H1 (cell line): ENCODE results near the gene METRN. TPM values are rescaled to one million over a fixed set of nuclear protein-coding genes. Genes with fewer than 3 reads are reported as not detected.

Source experiments
- CTCF ChIA-PET: fragments of 300-600 bp; sonication (Branson Sonifier 250); formaldehyde crosslinking; loops from one replicate; lab custom pipeline; 2021; ENCODE audit not compliant: partially characterized antibody; lab: Charles Lee
- POLR2A ChIA-PET: fragments of 300-600 bp; sonication (Branson Sonifier 250); formaldehyde crosslinking; loops from one replicate; lab custom pipeline; 2021; ENCODE audit warnings: inconsistent platforms; ENCODE audit not compliant: partially characterized antibody; lab: Charles Lee
- DNase-seq, 2 experiments: peaks; one replicate each; pipeline versions ENCODE4 v3.0.0 to v3.0.0-alpha.2; 2010 to 2022; ENCODE audit warnings: low spot score in 2 of 2, low read depth in 1 of 2, mixed read lengths in 1 of 2
- FAIRE-seq: peaks from 2 replicates; lab custom pipeline; 2011; peaks lifted over from hg19 to GRCh38; lab: Jason Lieb, UNC
- H2AFZ ChIP-seq: 2 replicates; pipeline ENCODE4 v1.8.1; 2012; ENCODE audit warnings: low read length, inconsistent platforms
- H2AK5ac ChIP-seq: 2 replicates; pipeline ENCODE4 v1.6.1; 2013; ENCODE audit warnings: low read depth, low read length
- H2BK120ac ChIP-seq: replicated peaks from 2 replicates; pipeline ENCODE3; 2013; ENCODE audit warnings: low read depth, low read length, inconsistent platforms
- H2BK12ac ChIP-seq: 2 replicates; pipeline ENCODE4 v1.6.1; 2013; ENCODE audit warnings: low read depth, low read length
- H2BK15ac ChIP-seq: 2 replicates; pipeline ENCODE4 v1.6.1; 2013; ENCODE audit warnings: low read length
- H2BK20ac ChIP-seq: 2 replicates; pipeline ENCODE4 v1.6.1; 2013; ENCODE audit warnings: low read length
- H2BK5ac ChIP-seq: 2 replicates; pipeline ENCODE4 v1.6.1; 2013; ENCODE audit warnings: low read depth, low read length
- H3K14ac ChIP-seq: 2 replicates; pipeline ENCODE4 v1.6.1; 2013; ENCODE audit warnings: inconsistent platforms; ENCODE audit not compliant: insufficient read length
- H3K18ac ChIP-seq: 2 replicates; pipeline ENCODE4 v1.6.1; 2013; ENCODE audit warnings: low read length; ENCODE audit errors: extremely low read depth
- H3K23ac ChIP-seq: 2 replicates; pipeline ENCODE4 v1.6.1; 2013; ENCODE audit warnings: inconsistent platforms; ENCODE audit not compliant: insufficient read length
- H3K23me2 ChIP-seq: 2 replicates; pipeline ENCODE4 v1.6.1; 2013; ENCODE audit warnings: low read depth, low read length
- H3K27ac ChIP-seq: 2 replicates; pipeline ENCODE4 v1.6.1; 2011; ENCODE audit warnings: low read depth, low read length, inconsistent platforms
- H3K27me3 ChIP-seq, 4 experiments: replicated peaks in 1 of 4; 1 replicate in 1 of 4; 2 replicates in 3 of 4; pipeline versions ENCODE4 v1.6.1 to v1.8.1; 2011 to 2013; ENCODE audit warnings: low read length in 3 of 4, mild to moderate bottlenecking in 3 of 4, inconsistent platforms in 2 of 4, mixed read lengths in 2 of 4, moderate library complexity in 1 of 4; ENCODE audit not compliant: control insufficient read depth in 3 of 4, insufficient read depth in 3 of 4; ENCODE audit errors: extremely low read depth in 1 of 4
- H3K36me3 ChIP-seq, 4 experiments: 2 replicates each; pipeline versions ENCODE4 v1.6.1 to v1.8.1; 2011 to 2013; ENCODE audit warnings: mild to moderate bottlenecking in 4 of 4, low read length in 3 of 4, moderate library complexity in 2 of 4, control low read depth in 1 of 4, inconsistent platforms in 1 of 4; ENCODE audit not compliant: insufficient read depth in 4 of 4, control insufficient read depth in 2 of 4
- H3K4ac ChIP-seq: replicated peaks from 2 replicates; pipeline ENCODE3; 2013; ENCODE audit warnings: low read length, low read depth, mixed read lengths, inconsistent platforms; ENCODE audit not compliant: insufficient read length
- H3K4me1 ChIP-seq, 4 experiments: replicated peaks in 1 of 4; 1 replicate in 1 of 4; 2 replicates in 3 of 4; pipeline versions ENCODE4 v1.6.1 to v1.8.1; 2011 to 2013; ENCODE audit warnings: low read length in 3 of 4, inconsistent platforms in 2 of 4, mixed read lengths in 1 of 4; ENCODE audit not compliant: insufficient read depth in 4 of 4, control insufficient read depth in 3 of 4
- H3K4me2 ChIP-seq, 2 experiments: 2 replicates each; pipeline versions ENCODE4 v1.6.1 to v1.8.1; 2011 to 2013; ENCODE audit warnings: low read depth in 2 of 2, low read length in 2 of 2, control low read depth in 1 of 2, inconsistent platforms in 1 of 2, mild to moderate bottlenecking in 1 of 2; ENCODE audit not compliant: insufficient read depth in 1 of 2
- H3K4me3 ChIP-seq, 4 experiments: fragments of 200-600, 300-600 bp in 1 of 4; sonication (generic), shearing (Covaris generic), sonication (Bioruptor Twin) in 1 of 4; 2 replicates each; pipeline versions ENCODE4 v1.5.1 to v1.8.1; 2011 to 2016; ENCODE audit warnings: low read length in 4 of 4, low read depth in 3 of 4, control low read depth in 2 of 4, inconsistent platforms in 2 of 4, mild to moderate bottlenecking in 2 of 4, mixed read lengths in 1 of 4, moderate library complexity in 1 of 4; ENCODE audit not compliant: insufficient read depth in 2 of 4; ENCODE audit errors: extremely low read depth in 1 of 4
- H3K56ac ChIP-seq: replicated peaks from 2 replicates; pipeline ENCODE3; 2013; ENCODE audit warnings: low read depth, mild to moderate bottlenecking, mixed read lengths, low read length, inconsistent platforms; ENCODE audit not compliant: insufficient read length
- H3K79me1 ChIP-seq: 2 replicates; pipeline ENCODE4 v1.6.1; 2013; ENCODE audit warnings: low read depth, low read length, control low read depth
- H3K79me2 ChIP-seq, 2 experiments: 2 replicates each; pipeline versions ENCODE4 v1.6.1 to v1.8.1; 2012 to 2013; ENCODE audit warnings: low read length in 2 of 2, mild to moderate bottlenecking in 2 of 2, inconsistent platforms in 1 of 2; ENCODE audit not compliant: insufficient read depth in 2 of 2, control insufficient read depth in 1 of 2
- H3K9ac ChIP-seq, 4 experiments: replicated peaks in 1 of 4; 1 replicate in 1 of 4; 2 replicates in 3 of 4; pipeline versions ENCODE4 v1.6.1 to v1.8.1; 2011 to 2013; ENCODE audit warnings: low read depth in 3 of 4, low read length in 3 of 4, control low read depth in 2 of 4, mild to moderate bottlenecking in 2 of 4, moderate library complexity in 2 of 4, inconsistent platforms in 1 of 4; ENCODE audit errors: extremely low read depth in 1 of 4
- H3K9me3 ChIP-seq, 2 experiments: 2 replicates each; pipeline versions ENCODE4 v1.6.1 to v1.8.1; 2012 to 2013; ENCODE audit warnings: mild to moderate bottlenecking in 2 of 2, moderate library complexity in 2 of 2, control low read depth in 1 of 2, inconsistent platforms in 1 of 2, low read depth in 1 of 2, low read length in 1 of 2, mixed read lengths in 1 of 2; ENCODE audit not compliant: insufficient read depth in 2 of 2
- H4K20me1 ChIP-seq, 2 experiments: replicated peaks in 1 of 2; 2 replicates each; pipeline versions ENCODE3 to v1.8.1; 2011 to 2013; ENCODE audit warnings: inconsistent platforms in 2 of 2, low read length in 2 of 2, mild to moderate bottlenecking in 1 of 2; ENCODE audit not compliant: insufficient read depth in 2 of 2, control insufficient read depth in 1 of 2
- H4K5ac ChIP-seq: 2 replicates; pipeline ENCODE4 v1.6.1; 2013; ENCODE audit warnings: low read length, low read depth, mixed read lengths, inconsistent platforms; ENCODE audit not compliant: insufficient read length
- H4K8ac ChIP-seq: 2 replicates; pipeline ENCODE4 v1.8.0; 2013; ENCODE audit warnings: mild to moderate bottlenecking, moderate library complexity, low read length, inconsistent platforms; ENCODE audit not compliant: insufficient read depth; ENCODE audit errors: extremely low read depth
- H4K91ac ChIP-seq: replicated peaks from 2 replicates; pipeline ENCODE3; 2013; ENCODE audit warnings: low read length, mixed read lengths, inconsistent platforms; ENCODE audit not compliant: insufficient read length
- CBX5 ChIP-seq: fragments of 300-800, 300-1000 bp; sonication (generic); IDR thresholded peaks from 2 replicates; pipeline ENCODE4 v1.7.1; 2016; ENCODE audit warnings: antibody characterized with exemption, low read length, low read depth
- WGBS, 2 experiments: shearing (Covaris generic) in 1 of 2; methylation state at CpG; one replicate each; pipeline versions ENCODE4 v1.1.6 to v1.1.7; 2013 to 2015; ENCODE audit warnings: low lambda C conversion rate in 2 of 2, mixed read lengths in 2 of 2, inconsistent platforms in 1 of 2, low coverage in 1 of 2, missing lambda C conversion rate in 1 of 2; ENCODE audit not compliant: insufficient replicate concordance in 2 of 2, insufficient coverage in 1 of 2, insufficient read length in 1 of 2; ENCODE audit errors: extremely low coverage in 1 of 2, missing lambda C conversion rate in 1 of 2; 5-methylcytosine and 5-hydroxymethylcytosine counted together
- polyA plus RNA-seq, 7 experiments: library from polyadenylated mRNA; depleted of rRNA in 3 of 7; stranded (reverse) in 5 of 7; unstranded in 2 of 7; fragments of >200 nt in 5 of 7; fragments of 200-250 nt in 2 of 7; gene quantifications; 1 replicate in 5 of 7; 2 replicates in 1 of 7; 4 replicates in 1 of 7; pipeline versions ENCODE4 v1.2.1 to v1.2.3, GENCODE V29; 2011 to 2013; ENCODE audit warnings: missing spikeins in 2 of 7, mixed read lengths in 2 of 7
- total RNA-seq: library from RNA; stranded (reverse); fragmentation: NEBNext Ultra II Directional; extraction: Animal tissue kit (Norgen Biotek cat#: 25700); gene quantifications from 2 replicates; pipeline ENCODE4 v1.2.1, GENCODE V29; 2021

The METRN gene
- total and polyA plus RNA-seq, 2 of the 8 experiments (the other 6 are each of a cell fraction or from before 2014, with no cell fraction given), result 18.7 to 25.8 TPM

DNA sequence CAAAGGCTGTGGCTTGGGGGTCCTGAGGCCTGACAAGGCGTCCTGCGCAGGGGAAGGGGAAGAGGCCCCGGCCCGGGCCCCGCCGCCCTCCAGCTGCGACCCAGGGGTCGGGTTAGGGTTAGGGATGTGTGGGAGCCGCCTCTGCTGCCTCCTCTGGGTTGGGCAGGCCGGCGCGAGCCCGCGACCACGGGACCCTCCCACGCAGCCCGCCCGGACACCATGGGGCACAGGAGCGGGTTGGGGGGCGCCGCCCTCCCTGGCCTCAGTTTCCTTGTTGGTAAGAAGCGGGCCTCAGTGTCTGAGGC is 25.5 kb downstream of the METRN start:
- WGBS, 2 experiments, result 5% methylated on average over 14 of the region's 22 CpGs; no CpG with 5 or more reads in 1 of the 2 experiments
- H3K9ac ChIP-seq, result peak overlapping the region; percentile 3 to 81 (median 48); a peak in 4 of 7 replicates
- H2AFZ ChIP-seq, result no peak overlapping the region
- peak overlapping the region; percentile 62 to 90 (median 81) for H3K4me3 ChIP-seq
- H3K14ac ChIP-seq, result no peak overlapping the region
- H4K5ac ChIP-seq, result peak overlapping the region; percentile 40
- H2BK15ac ChIP-seq, result no peak overlapping the region
- peaks cover 7% of the 10 kb centered on the region; the same call in 1 of the 2 replicates for H3K23me2 ChIP-seq
- H3K27ac ChIP-seq, result peak overlapping the region; percentile 5; the same call in 1 of the 2 replicates
- H4K20me1 ChIP-seq, result peaks cover 0 to 2% of the 10 kb centered on the region in 2 experiments
- ChIA-PET POLR2A (interaction anchor here (0.8 to 6.3 kb wide), 17 partner anchors 9 to 60 kb away, joined by 3 to 39 read pairs (median 4); partner anchors contain the start of genes CCDC78, GNG13, MSLN and STUB1), CTCF (interaction anchor here (1.0 to 35.8 kb wide), 7 partner anchors 10 to 67 kb away, joined by 3 to 977 read pairs (median 12); partner anchors contain the start of genes ANTKMT, CCDC78, CHTF18 and FBXL16)
- H3K4me1 ChIP-seq, result peaks cover 0 to 9% (median 4%) of the 10 kb centered on the region in 4 experiments; a peak in 5 of 7 replicates
- H3K18ac ChIP-seq, result no peak overlapping the region
- H3K79me1 ChIP-seq, result no peaks in the 10 kb centered on the region
- H3K9me3 ChIP-seq, result no peaks in the 10 kb centered on the region
- H3K79me2 ChIP-seq, result no peaks in the 10 kb centered on the region
- no peak overlapping the region for H2BK12ac ChIP-seq
- no peak overlapping the region for H3K4ac ChIP-seq
- H2AK5ac ChIP-seq, result no peak overlapping the region
- peak overlapping the region; percentile 89 for H4K8ac ChIP-seq
- no peak overlapping the region for H4K91ac ChIP-seq
- no peak for DNase-seq
- peaks cover 0 to 3% (median 0%) of the 10 kb centered on the region in 4 experiments; a peak in 1 of 8 replicates for H3K36me3 ChIP-seq
- H2BK120ac ChIP-seq, result no peak overlapping the region
- H2BK20ac ChIP-seq, result no peak overlapping the region
- H3K56ac ChIP-seq, result peak overlapping the region; percentile 46
- no peak for FAIRE-seq
- no peak overlapping the region for H2BK5ac ChIP-seq
- H3K27me3 ChIP-seq, result no peaks in the 10 kb centered on the region
- H3K4me2 ChIP-seq, result peak overlapping the region; percentile 70 to 80
- no peak overlapping the region for H3K23ac ChIP-seq
- no peak for TF ChIP-seq CBX5
